ENCODE results near the gene DTNBP1.

Gene DTNBP1

DNA sequence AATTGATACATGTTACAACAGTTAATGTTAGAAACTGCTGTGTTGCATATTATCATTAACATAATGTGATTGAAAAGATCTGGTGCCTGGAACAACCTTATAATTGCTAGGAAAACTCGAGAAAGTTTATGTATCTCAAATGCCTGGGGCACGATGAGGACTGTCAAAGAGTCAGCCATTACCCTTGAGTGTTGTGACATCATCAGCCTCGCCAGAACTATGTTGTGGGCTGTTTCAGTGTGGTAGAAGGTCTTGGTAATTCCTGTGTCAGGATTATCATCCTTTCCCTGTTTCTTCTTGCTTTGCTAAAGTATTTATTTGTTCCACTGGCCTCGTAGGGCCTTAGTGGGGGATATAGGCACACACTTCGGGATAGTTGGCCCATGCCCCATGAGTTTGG lies 185.1 kb downstream of the DTNBP1 start:
- DNase-seq (ENCODE audit: low read depth in 2 of 2): no peak
- no peak overlapping the region for H3K4me3 ChIP-seq (replicated peaks in 1 of 2; ENCODE audit: low read depth in 2 of 2, low read length in 2 of 2)
- TF ChIP-seq, protein P1, sequence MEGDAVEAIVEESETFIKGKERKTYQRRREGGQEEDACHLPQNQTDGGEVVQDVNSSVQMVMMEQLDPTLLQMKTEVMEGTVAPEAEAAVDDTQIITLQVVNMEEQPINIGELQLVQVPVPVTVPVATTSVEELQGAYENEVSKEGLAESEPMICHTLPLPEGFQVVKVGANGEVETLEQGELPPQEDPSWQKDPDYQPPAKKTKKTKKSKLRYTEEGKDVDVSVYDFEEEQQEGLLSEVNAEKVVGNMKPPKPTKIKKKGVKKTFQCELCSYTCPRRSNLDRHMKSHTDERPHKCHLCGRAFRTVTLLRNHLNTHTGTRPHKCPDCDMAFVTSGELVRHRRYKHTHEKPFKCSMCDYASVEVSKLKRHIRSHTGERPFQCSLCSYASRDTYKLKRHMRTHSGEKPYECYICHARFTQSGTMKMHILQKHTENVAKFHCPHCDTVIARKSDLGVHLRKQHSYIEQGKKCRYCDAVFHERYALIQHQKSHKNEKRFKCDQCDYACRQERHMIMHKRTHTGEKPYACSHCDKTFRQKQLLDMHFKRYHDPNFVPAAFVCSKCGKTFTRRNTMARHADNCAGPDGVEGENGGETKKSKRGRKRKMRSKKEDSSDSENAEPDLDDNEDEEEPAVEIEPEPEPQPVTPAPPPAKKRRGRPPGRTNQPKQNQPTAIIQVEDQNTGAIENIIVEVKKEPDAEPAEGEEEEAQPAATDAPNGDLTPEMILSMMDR (IDR thresholded peaks at IDR 0.05; ENCODE audit: low read depth, low read length): no peak

DNA sequence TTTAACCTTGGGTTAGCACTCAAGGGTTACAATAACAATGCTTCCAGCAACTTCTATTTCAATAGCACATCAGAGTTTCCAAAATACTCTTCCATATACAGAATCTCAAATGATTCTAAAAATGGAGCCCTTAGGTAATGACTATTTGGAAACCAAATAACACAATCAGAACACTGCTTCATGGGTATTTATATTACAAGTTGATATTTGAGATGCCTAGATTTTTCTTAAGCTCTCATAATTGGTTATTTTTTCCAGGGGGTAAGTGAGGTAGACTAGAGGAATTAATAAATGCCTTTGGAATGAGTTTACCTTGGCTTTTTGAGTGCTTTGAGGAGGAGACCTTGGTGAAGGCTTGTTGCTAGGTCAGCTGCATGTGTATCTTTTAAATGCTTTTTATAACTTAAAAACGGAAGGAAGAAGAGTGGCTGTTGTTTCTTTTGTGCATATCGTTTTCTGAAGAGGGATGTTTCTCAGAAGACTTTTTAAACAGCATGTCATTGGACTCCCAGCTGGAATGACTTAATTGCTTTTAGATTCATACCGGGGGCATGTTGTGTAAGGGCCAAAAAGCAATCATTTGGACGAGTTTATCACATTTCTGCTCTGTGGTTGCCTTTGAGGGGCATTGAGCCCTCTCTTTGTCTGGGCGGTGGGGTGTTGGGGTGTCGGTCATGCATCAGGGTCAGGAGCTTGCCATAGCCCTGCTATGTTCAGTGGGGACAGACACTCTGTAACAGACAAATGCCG lies 186.0 kb downstream of the DTNBP1 start:
- DNase-seq (ENCODE audit: low read depth in 2 of 2): no peak
- H3K4me3 ChIP-seq (replicated peaks in 1 of 2; ENCODE audit: low read depth in 2 of 2, low read length in 2 of 2): no peak overlapping the region
- TF ChIP-seq, protein P1 (IDR thresholded peaks at IDR 0.05; ENCODE audit: low read depth, low read length): no peak

DNA sequence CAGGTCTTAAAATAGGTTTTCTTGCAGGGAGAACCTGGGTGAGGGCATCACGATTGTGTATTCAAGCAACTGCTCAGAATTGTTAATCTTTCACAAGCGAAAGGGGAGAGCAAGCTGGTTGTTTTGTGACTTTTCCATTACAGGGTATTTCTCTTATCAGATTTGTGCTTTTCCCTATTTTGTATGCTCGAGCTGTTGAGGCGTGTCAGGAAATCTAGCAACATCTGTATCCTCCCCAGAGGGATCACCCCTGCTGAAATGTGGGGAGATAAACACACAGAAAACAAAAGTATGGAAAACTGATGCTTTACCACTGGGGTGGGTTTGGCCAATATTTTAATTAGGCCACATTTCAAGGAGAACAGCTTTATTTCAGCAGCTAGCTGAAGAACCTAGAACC lies 187.0 kb downstream of the DTNBP1 start:
- TF ChIP-seq, protein P1 (IDR thresholded peaks at IDR 0.05; ENCODE audit: low read depth, low read length): no peak
- no peak overlapping the region for H3K4me3 ChIP-seq (replicated peaks in 1 of 2; ENCODE audit: low read depth in 2 of 2, low read length in 2 of 2)
- no peak for DNase-seq (ENCODE audit: low read depth in 2 of 2)

DNA sequence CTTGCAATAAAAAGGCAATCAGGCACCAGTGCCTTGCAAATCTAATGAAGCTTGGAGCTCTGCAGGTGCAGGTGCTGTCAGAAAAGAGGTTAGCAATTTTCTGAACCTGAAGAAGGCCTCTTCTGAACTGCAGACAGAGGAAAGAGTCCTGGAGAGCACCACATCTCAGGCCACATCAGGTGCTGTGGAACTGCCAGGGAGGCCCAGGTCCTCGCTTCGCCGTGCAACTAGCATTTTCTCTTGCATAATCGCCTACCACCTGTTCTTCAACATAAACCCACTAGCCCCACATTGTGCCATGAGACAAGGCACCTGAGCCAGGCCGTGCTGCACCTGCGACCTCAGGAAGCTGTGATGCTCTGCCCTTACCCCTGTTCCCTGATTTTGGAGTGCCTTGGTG lies 187.6 kb downstream of the DTNBP1 start:
- no peak overlapping the region for H3K4me3 ChIP-seq (replicated peaks in 1 of 2; ENCODE audit: low read depth in 2 of 2, low read length in 2 of 2)
- TF ChIP-seq, protein P1 (IDR thresholded peaks at IDR 0.05; ENCODE audit: low read depth, low read length): no peak
- no peak for DNase-seq (ENCODE audit: low read depth in 2 of 2)

DNA sequence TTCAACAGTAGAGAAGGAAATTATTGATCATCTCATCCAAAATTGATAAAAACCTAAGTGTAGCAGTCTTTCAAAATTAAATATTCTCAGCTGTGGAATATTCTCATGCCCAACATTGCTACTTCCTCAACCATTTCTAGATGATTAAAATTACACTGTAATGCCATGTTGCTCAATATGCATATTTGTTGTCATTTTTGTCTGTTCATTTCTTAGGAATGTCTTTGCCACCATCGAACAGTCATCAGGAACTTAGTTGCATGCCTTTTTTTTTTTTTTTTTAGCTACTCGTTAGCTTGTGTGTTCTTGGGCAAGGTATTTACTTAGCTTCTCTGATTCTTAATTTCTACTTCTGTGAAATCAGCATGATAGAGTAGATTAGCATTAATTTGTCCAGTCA lies 188.6 kb downstream of the DTNBP1 start:
- TF ChIP-seq, protein P1 (IDR thresholded peaks at IDR 0.05; ENCODE audit: low read depth, low read length): no peak
- peak; percentile 63 to 86 for DNase-seq (ENCODE audit: low read depth in 2 of 2)
- no peak overlapping the region for H3K4me3 ChIP-seq (replicated peaks in 1 of 2; ENCODE audit: low read depth in 2 of 2, low read length in 2 of 2)

DNA sequence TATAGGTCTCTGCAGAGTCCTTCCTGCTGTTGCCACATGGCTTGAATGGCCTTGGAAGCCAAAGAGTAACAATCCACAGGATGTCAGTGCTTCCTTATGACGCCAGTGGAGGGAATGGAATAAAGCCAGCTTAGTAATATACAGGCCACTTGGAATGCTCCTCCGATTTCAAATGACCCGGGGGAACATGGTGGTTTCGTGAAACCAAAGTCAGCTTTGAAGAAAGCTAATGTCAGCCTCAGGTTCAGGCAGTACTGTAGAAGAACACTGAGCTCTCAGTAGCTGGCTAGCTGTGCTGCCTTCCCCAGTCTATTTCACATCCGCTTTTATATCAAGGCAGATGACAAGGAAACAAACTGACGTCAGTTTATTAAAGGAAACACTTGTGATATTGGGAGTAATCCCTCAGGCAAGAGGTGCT lies 189.1 kb downstream of the DTNBP1 start:
- H3K4me3 ChIP-seq (replicated peaks in 1 of 2; ENCODE audit: low read depth in 2 of 2, low read length in 2 of 2): no peak overlapping the region
- peak; percentile 82 to 86 for DNase-seq (ENCODE audit: low read depth in 2 of 2)
- TF ChIP-seq, protein P1 (IDR thresholded peaks at IDR 0.05; ENCODE audit: low read depth, low read length): no peak

DNA sequence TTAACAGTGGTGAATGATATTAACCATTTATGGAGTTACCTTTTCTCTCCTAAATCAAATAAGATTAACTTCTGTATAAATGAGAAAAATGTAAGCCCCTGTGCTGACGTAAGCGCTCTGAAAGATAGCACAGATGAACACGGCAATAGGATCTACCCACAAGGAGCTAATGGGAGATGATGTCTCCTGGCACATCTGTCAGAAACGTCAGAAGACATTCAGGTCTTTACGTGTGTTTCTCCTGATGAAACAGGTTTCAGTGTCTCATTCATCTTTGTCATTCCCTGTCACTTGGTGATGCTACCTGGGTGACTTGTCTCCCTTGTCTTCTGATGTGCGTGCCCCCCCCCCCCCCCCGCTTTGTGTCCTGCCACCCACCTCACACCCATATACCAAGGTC lies 189.7 kb downstream of the DTNBP1 start:
- DNase-seq (ENCODE audit: low read depth in 2 of 2): no peak
- TF ChIP-seq, protein P1 (IDR thresholded peaks at IDR 0.05; ENCODE audit: low read depth, low read length): no peak
- no peak overlapping the region for H3K4me3 ChIP-seq (replicated peaks in 1 of 2; ENCODE audit: low read depth in 2 of 2, low read length in 2 of 2)
